Suprapubic skin (tissue), 4 donors: ENCODE data around the gene CCL13. TPM values are rescaled to one million over a fixed set of nuclear protein-coding genes. Genes with fewer than 3 reads are reported as not detected.

Source experiments
- DNase-seq, 2 donors: peaks; one replicate each; pipeline ENCODE4 v3.0.0-alpha.2; 2019; ENCODE audit warnings: low spot score in 2 of 2
- H3K27ac ChIP-seq: fragments of 200-600 bp; sonication (generic); one replicate; pipeline ENCODE4 v1.5.1; 2019
- H3K27me3 ChIP-seq: fragments of 200-600 bp; sonication (generic); one replicate; pipeline ENCODE4 v1.5.1; 2019
- H3K36me3 ChIP-seq: fragments of 200-600 bp; sonication (generic); one replicate; pipeline ENCODE4 v1.5.1; 2019
- H3K4me1 ChIP-seq: fragments of 200-600 bp; sonication (generic); one replicate; pipeline ENCODE4 v1.5.1; 2019
- H3K4me3 ChIP-seq: fragments of 200-600 bp; sonication (generic); one replicate; pipeline ENCODE4 v1.5.1; 2019; ENCODE audit warnings: mild to moderate bottlenecking
- H3K9me3 ChIP-seq: fragments of 200-600 bp; sonication (generic); one replicate; pipeline ENCODE4 v1.5.1; 2019
- EP300 ChIP-seq: sonication (generic); formaldehyde crosslinking; IDR thresholded peaks from one replicate; pipeline ENCODE4 v1.6.1; 2017; ENCODE audit warnings: antibody characterized with exemption
- POLR2A ChIP-seq, 2 donors: fragments of 450-650 bp; IDR thresholded peaks; one replicate each; pipeline ENCODE4 v1.6.1; 2017; ENCODE audit warnings: antibody characterized with exemption in 2 of 2, mild to moderate bottlenecking in 2 of 2, moderate library complexity in 2 of 2
- POLR2AphosphoS5 ChIP-seq, 3 donors: sonication (generic); formaldehyde crosslinking; IDR thresholded peaks; one replicate each; pipeline ENCODE4 v1.6.1; 2017; ENCODE audit warnings: antibody characterized with exemption in 3 of 3
- WGBS: methylation state at CpG from one replicate; pipeline ENCODE4 v1.1.5; 2018; 5-methylcytosine and 5-hydroxymethylcytosine counted together
- total RNA-seq, 4 donors: library from RNA; depleted of rRNA; stranded (reverse); fragments of >200 nt; gene quantifications; one replicate each; pipeline ENCODE4 v1.1.0, GENCODE V29; 2016
- TF ChIP-seq, protein P1 (sequence below), 2 donors: fragments of 200-600 bp in 1 of 2; fragments of 450-650 bp in 1 of 2; sonication (generic) in 1 of 2; IDR thresholded peaks; one replicate each; pipeline ENCODE4 v1.5.1; 2016 to 2019; ENCODE audit warnings: antibody characterized with exemption in 2 of 2, mild to moderate bottlenecking in 1 of 2, moderate library complexity in 1 of 2

The CCL13 gene
- total RNA-seq, 4 donors from 2014 or later, result 1.6 TPM; not detected in 3

GRCh38 chr17:34377078-34377823 lies 21.0 kb downstream of the CCL13 start:
- no peaks in the 10 kb centered on the region for H3K27me3 ChIP-seq
- H3K4me3 ChIP-seq, result no peak overlapping the region
- no peaks in the 10 kb centered on the region for H3K36me3 ChIP-seq
- no peak for DNase-seq
- H3K4me1 ChIP-seq, result no peaks in the 10 kb centered on the region
- H3K9me3 ChIP-seq, result no peaks in the 10 kb centered on the region
- no peak for TF ChIP-seq POLR2AphosphoS5 (IDR thresholded peaks at IDR 0.05)
- TF ChIP-seq, protein P1, sequence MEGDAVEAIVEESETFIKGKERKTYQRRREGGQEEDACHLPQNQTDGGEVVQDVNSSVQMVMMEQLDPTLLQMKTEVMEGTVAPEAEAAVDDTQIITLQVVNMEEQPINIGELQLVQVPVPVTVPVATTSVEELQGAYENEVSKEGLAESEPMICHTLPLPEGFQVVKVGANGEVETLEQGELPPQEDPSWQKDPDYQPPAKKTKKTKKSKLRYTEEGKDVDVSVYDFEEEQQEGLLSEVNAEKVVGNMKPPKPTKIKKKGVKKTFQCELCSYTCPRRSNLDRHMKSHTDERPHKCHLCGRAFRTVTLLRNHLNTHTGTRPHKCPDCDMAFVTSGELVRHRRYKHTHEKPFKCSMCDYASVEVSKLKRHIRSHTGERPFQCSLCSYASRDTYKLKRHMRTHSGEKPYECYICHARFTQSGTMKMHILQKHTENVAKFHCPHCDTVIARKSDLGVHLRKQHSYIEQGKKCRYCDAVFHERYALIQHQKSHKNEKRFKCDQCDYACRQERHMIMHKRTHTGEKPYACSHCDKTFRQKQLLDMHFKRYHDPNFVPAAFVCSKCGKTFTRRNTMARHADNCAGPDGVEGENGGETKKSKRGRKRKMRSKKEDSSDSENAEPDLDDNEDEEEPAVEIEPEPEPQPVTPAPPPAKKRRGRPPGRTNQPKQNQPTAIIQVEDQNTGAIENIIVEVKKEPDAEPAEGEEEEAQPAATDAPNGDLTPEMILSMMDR (IDR thresholded peaks at IDR 0.05), result no peak
- TF ChIP-seq EP300, result no peak
- no peak for TF ChIP-seq POLR2A (IDR thresholded peaks at IDR 0.05)
- H3K27ac ChIP-seq, result no peak overlapping the region
- 89% methylated on average over 3 of the region's 3 CpGs for WGBS

DNA sequence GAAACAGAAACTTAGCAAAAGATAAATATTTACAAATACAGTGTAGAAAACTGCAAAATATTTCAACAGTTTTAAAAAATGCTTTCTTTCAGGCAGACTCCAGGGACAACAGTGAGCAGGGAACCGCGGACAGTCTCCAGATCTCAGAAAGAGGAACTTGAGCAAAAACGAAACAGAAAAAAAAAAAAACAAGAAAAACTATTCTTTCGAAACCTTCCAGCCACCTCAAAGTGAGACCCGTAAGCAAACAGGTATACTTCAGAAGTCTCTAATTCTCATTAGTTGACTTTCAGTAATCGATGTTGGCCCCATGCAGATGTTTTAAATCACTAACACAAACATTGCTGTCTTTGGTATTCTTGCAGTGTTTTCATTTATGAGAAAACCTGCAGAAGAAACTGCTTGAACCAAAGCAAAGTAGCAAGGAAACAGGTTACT lies 22.4 kb downstream of the CCL13 start:
- no peaks in the 10 kb centered on the region for H3K4me1 ChIP-seq
- no peak overlapping the region for H3K4me3 ChIP-seq
- TF ChIP-seq, protein P1 (IDR thresholded peaks at IDR 0.05), result no peak
- TF ChIP-seq POLR2A (IDR thresholded peaks at IDR 0.05) (no peak), POLR2AphosphoS5 (IDR thresholded peaks at IDR 0.05) (no peak), EP300 (no peak)
- no peaks in the 10 kb centered on the region for H3K9me3 ChIP-seq
- 47% methylated on average over 6 of the region's 6 CpGs for WGBS
- no peak overlapping the region for H3K27ac ChIP-seq
- H3K36me3 ChIP-seq, result no peaks in the 10 kb centered on the region
- H3K27me3 ChIP-seq, result no peaks in the 10 kb centered on the region
- no peak for DNase-seq

DNA sequence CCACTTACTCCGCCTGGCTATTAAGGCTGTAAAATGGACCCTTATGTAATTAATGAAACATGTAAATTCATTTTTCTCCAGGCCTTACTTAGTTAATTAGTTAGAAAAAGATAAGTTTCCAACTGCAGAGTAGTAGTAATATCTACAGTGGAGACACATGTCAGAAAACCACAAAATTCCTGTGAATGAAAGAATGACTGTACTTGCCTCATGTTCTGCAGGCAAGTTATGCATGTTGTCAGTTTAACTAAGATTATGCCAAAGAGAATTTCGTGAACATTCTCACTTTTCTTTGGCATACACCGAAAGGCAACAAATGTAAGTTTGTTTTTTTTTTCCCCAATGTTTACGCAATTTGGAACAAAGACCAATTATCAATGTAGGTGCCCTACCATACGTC lies 23.6 kb downstream of the CCL13 start:
- WGBS, result 69% methylated on average over 5 of the region's 5 CpGs
- TF ChIP-seq, protein P1 (IDR thresholded peaks at IDR 0.05), result no peak
- TF ChIP-seq POLR2AphosphoS5 (IDR thresholded peaks at IDR 0.05) (no peak), EP300 (no peak), POLR2A (IDR thresholded peaks at IDR 0.05) (no peak)
- Histone ChIP-seq H3K27me3 (no peaks in the 10 kb centered on the region), H3K27ac (no peak overlapping the region), H3K4me3 (no peak overlapping the region), H3K4me1 (no peaks in the 10 kb centered on the region), H3K36me3 (no peaks in the 10 kb centered on the region), H3K9me3 (no peaks in the 10 kb centered on the region)
- no peak for DNase-seq

DNA sequence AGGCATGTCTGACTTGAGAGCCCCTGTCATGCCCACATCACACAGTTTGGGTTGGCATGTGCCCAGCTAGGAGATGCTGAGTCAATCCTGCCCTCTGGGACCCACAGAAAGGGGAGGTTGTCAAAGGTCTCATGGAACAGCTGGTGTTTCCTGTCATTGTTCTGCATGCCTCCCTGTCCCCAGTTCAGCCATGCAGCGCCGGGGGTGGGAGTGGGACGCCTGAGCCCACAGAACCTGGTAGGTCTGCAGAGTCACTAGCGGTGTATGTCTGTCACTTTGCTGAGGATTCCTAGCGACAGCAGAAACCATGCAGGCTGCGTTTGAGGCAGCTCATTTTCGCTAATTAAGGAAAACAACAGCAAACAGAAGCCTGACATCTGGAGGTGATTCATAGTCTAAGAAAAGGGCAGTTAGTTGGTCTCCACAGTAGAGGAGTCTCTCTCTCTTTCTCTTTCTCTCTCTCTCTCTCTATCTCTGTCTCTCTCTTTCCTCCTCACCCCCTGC lies 26.4 kb downstream of the CCL13 start:
- 41% methylated on average over 7 of the region's 7 CpGs for WGBS
- Histone ChIP-seq H3K4me3 (no peak overlapping the region), H3K4me1 (no peaks in the 10 kb centered on the region), H3K27ac (no peak overlapping the region), H3K36me3 (no peaks in the 10 kb centered on the region), H3K27me3 (no peaks in the 10 kb centered on the region), H3K9me3 (no peaks in the 10 kb centered on the region)
- TF ChIP-seq POLR2A (IDR thresholded peaks at IDR 0.05) (no peak), EP300 (no peak), POLR2AphosphoS5 (IDR thresholded peaks at IDR 0.05) (no peak)
- TF ChIP-seq, protein P1 (IDR thresholded peaks at IDR 0.05), result no peak
- DNase-seq, result no peak

DNA sequence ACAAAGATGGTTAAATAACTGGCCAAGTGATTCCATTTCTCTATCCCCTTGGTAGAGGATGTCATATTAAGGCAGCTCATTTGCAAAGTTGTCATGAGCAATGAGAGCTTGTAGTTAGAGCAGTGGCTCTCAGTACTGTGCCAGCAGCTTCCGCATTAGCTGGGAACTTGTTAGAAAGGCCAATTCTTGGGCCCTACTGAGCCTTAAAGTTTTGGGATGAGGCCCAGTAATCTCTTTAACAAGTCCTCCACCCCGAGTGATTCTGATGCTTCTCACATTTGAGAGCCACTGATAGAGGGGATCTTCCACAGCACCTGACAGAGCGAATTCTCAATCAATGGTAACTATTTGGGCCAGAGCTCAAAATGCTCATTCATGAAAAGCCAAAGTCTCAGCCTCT lies 26.9 kb downstream of the CCL13 start:
- no peak overlapping the region for H3K27ac ChIP-seq
- WGBS, result 91% methylated on average over 3 of the region's 3 CpGs
- TF ChIP-seq POLR2AphosphoS5 (IDR thresholded peaks at IDR 0.05) (no peak), POLR2A (IDR thresholded peaks at IDR 0.05) (no peak)
- no peaks in the 10 kb centered on the region for H3K27me3 ChIP-seq
- H3K4me1 ChIP-seq, result no peaks in the 10 kb centered on the region
- no peak overlapping the region for H3K4me3 ChIP-seq
- DNase-seq, result no peak
- no peaks in the 10 kb centered on the region for H3K36me3 ChIP-seq
- H3K9me3 ChIP-seq, result no peaks in the 10 kb centered on the region
